ENCODE data around the gene AVPR1B.

AVPR1B gene

DNA sequence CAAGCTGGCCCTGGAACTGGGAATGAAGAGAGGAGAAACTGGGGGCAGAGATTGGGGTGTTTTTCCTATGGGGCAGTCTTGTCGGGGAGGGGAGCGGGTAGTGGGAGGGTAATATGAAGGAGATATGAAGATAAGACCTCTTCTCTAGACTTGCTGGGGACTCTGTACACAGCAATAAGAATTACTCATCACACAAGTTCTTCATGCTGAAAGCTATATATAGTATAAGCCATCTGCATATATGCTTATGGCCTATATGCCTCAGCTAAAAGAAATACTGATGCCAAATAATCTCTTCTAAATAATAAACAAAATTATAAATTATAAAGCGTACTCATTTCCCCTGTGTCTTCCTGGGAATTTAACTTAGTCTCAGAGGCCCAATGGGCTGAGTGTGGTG is 56.3 kb downstream of the AVPR1B start:
- Histone ChIP-seq H3K27me3 (replicated peaks) (no peaks in the 10 kb centered on the region), H3K4me3 (ENCODE audit: low read depth, low read length) (no peak overlapping the region), H3K27ac (no peak overlapping the region), H3K36me3 (replicated peaks) (no peaks in the 10 kb centered on the region)
- in situ Hi-C loops (cut with HindIII; ENCODE audit: low pct_ligation_motif_present, low sequenced_read_pairs) = no loop called here
- TF ChIP-seq, protein P1, sequence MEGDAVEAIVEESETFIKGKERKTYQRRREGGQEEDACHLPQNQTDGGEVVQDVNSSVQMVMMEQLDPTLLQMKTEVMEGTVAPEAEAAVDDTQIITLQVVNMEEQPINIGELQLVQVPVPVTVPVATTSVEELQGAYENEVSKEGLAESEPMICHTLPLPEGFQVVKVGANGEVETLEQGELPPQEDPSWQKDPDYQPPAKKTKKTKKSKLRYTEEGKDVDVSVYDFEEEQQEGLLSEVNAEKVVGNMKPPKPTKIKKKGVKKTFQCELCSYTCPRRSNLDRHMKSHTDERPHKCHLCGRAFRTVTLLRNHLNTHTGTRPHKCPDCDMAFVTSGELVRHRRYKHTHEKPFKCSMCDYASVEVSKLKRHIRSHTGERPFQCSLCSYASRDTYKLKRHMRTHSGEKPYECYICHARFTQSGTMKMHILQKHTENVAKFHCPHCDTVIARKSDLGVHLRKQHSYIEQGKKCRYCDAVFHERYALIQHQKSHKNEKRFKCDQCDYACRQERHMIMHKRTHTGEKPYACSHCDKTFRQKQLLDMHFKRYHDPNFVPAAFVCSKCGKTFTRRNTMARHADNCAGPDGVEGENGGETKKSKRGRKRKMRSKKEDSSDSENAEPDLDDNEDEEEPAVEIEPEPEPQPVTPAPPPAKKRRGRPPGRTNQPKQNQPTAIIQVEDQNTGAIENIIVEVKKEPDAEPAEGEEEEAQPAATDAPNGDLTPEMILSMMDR (IDR thresholded peaks at IDR 0.05; ENCODE audit: low read depth, low read length, missing control alignments) = no peak
- DNase-seq = no peak

All from brain microvascular endothelial cell (primary cell).